ENCODE data around the gene AGAP1. TPM values are rescaled to one million over a fixed set of nuclear protein-coding genes. Genes with fewer than 3 reads are reported as not detected.

The AGAP1 gene
- total RNA-seq, 1 donor from 2014 or later = 39.0 TPM

- H3K4me1 Mint-ChIP-seq (ENCODE audit: low read depth) = no peaks in the 10 kb centered on the region
- no peak overlapping the region for H3K4me3 Mint-ChIP-seq (ENCODE audit: unreplicated experiment)
- H3K36me3 Mint-ChIP-seq (ENCODE audit: low read depth) = peaks cover 5% of the 10 kb centered on the region
- H3K27ac Mint-ChIP-seq (ENCODE audit: unreplicated experiment) = no peak overlapping the region
- H3K27me3 Mint-ChIP-seq (ENCODE audit: low read depth) = no peaks in the 10 kb centered on the region
- TF ChIP-seq CTCF (IDR thresholded peaks at IDR 0.05) = no peak
- peaks cover 10% of the 10 kb centered on the region for H3K9me3 Mint-ChIP-seq (ENCODE audit: low read depth)
- DNase-seq (ENCODE audit: low spot score) = no peak
Observed at GRCh38 chr2:236156095-236156859, 662.4 kb downstream of the AGAP1 start.

GRCh38 chr2:236156860-236157194, 663.0 kb downstream of the AGAP1 start:
- Mint-ChIP-seq H3K9me3 (ENCODE audit: low read depth) (peaks cover 10% of the 10 kb centered on the region), H3K4me3 (ENCODE audit: unreplicated experiment) (no peak overlapping the region), H3K27me3 (ENCODE audit: low read depth) (no peaks in the 10 kb centered on the region), H3K36me3 (ENCODE audit: low read depth) (peaks cover 5% of the 10 kb centered on the region), H3K27ac (ENCODE audit: unreplicated experiment) (no peak overlapping the region), H3K4me1 (ENCODE audit: low read depth) (no peaks in the 10 kb centered on the region)
- peak; percentile 76 for DNase-seq (ENCODE audit: low spot score)
- TF ChIP-seq CTCF (IDR thresholded peaks at IDR 0.05) = no peak

GRCh38 chr2:236157366-236157765, 663.5 kb downstream of the AGAP1 start:
- Mint-ChIP-seq H3K4me3 (ENCODE audit: unreplicated experiment) (no peak overlapping the region), H3K27me3 (ENCODE audit: low read depth) (no peaks in the 10 kb centered on the region), H3K36me3 (ENCODE audit: low read depth) (peaks cover 5% of the 10 kb centered on the region), H3K9me3 (ENCODE audit: low read depth) (peaks cover 10% of the 10 kb centered on the region), H3K4me1 (ENCODE audit: low read depth) (no peaks in the 10 kb centered on the region), H3K27ac (ENCODE audit: unreplicated experiment) (no peak overlapping the region)
- no peak for DNase-seq (ENCODE audit: low spot score)
- no peak for TF ChIP-seq CTCF (IDR thresholded peaks at IDR 0.05)

GRCh38 chr2:236157815-236158498, 664.1 kb downstream of the AGAP1 start:
- DNase-seq (ENCODE audit: low spot score) = no peak
- Mint-ChIP-seq H3K4me3 (ENCODE audit: unreplicated experiment) (no peak overlapping the region), H3K9me3 (ENCODE audit: low read depth) (peaks cover 6% of the 10 kb centered on the region), H3K27ac (ENCODE audit: unreplicated experiment) (no peak overlapping the region), H3K36me3 (ENCODE audit: low read depth) (peaks cover 5% of the 10 kb centered on the region), H3K27me3 (ENCODE audit: low read depth) (no peaks in the 10 kb centered on the region), H3K4me1 (ENCODE audit: low read depth) (peaks cover 4% of the 10 kb centered on the region)
- TF ChIP-seq CTCF (IDR thresholded peaks at IDR 0.05) = no peak

GRCh38 chr2:236158969-236159777, 665.3 kb downstream of the AGAP1 start:
- Mint-ChIP-seq H3K9me3 (ENCODE audit: low read depth) (no peaks in the 10 kb centered on the region), H3K36me3 (ENCODE audit: low read depth) (peaks cover 1% of the 10 kb centered on the region), H3K27me3 (ENCODE audit: low read depth) (no peaks in the 10 kb centered on the region), H3K4me3 (ENCODE audit: unreplicated experiment) (no peak overlapping the region), H3K4me1 (ENCODE audit: low read depth) (peaks cover 4% of the 10 kb centered on the region), H3K27ac (ENCODE audit: unreplicated experiment) (no peak overlapping the region)
- TF ChIP-seq CTCF (IDR thresholded peaks at IDR 0.05) = no peak
- DNase-seq (ENCODE audit: low spot score) = no peak
